ENCODE measurements around the gene MEGF9.

Gene MEGF9

GRCh38 chr9:120571443-120572257 is 142.6 kb downstream of the MEGF9 start:
- no peak overlapping the region for H3K4me3 ChIP-seq (ENCODE audit: low read length)
- TF ChIP-seq EZH2phosphoT487 (IDR thresholded peaks at IDR 0.05; ENCODE audit: borderline replicate concordance, low read length) (no peak), CTCF (IDR thresholded peaks at IDR 0.05; ENCODE audit: low read depth, low read length, poor library complexity, severe bottlenecking) (no peak)
- no peaks in the 10 kb centered on the region for H3K27me3 ChIP-seq (ENCODE audit: control insufficient read depth, low read length)
- H4K20me1 ChIP-seq (ENCODE audit: control insufficient read depth, insufficient read depth, low read depth, low read length): peaks cover 3% of the 10 kb centered on the region; the same call in 1 of the 2 replicates
- H3K79me2 ChIP-seq (ENCODE audit: control insufficient read depth, low read length): peaks cover 47% of the 10 kb centered on the region
- H3K9me2 ChIP-seq (replicated peaks; ENCODE audit: control insufficient read depth, low read length): no peaks in the 10 kb centered on the region
- H3K4me1 ChIP-seq (ENCODE audit: control insufficient read depth, low read length): no peaks in the 10 kb centered on the region
- no peaks in the 10 kb centered on the region for H3F3A ChIP-seq (ENCODE audit: control insufficient read depth, insufficient read depth)
- no peaks in the 10 kb centered on the region for H3K9me3 ChIP-seq (ENCODE audit: control insufficient read depth, insufficient read depth, low read length)
- H3K4me2 ChIP-seq (ENCODE audit: low read length): no peak overlapping the region
- H3K27ac ChIP-seq (ENCODE audit: low read depth, low read length): no peak overlapping the region
- H3K36me3 ChIP-seq (ENCODE audit: control insufficient read depth, low read length): peaks cover 60% of the 10 kb centered on the region

- no peaks in the 10 kb centered on the region for H3K9me2 ChIP-seq (replicated peaks; ENCODE audit: control insufficient read depth, low read length)
- no peak overlapping the region for H3K4me3 ChIP-seq (ENCODE audit: low read length)
- no peaks in the 10 kb centered on the region for H3F3A ChIP-seq (ENCODE audit: control insufficient read depth, insufficient read depth)
- no peak for TF ChIP-seq CTCF (IDR thresholded peaks at IDR 0.05; ENCODE audit: low read depth, low read length, poor library complexity, severe bottlenecking)
- no peak for TF ChIP-seq EZH2phosphoT487 (IDR thresholded peaks at IDR 0.05; ENCODE audit: borderline replicate concordance, low read length)
- no peak overlapping the region for H3K27ac ChIP-seq (ENCODE audit: low read depth, low read length)
- peaks cover 69% of the 10 kb centered on the region for H3K36me3 ChIP-seq (ENCODE audit: control insufficient read depth, low read length)
- H3K27me3 ChIP-seq (ENCODE audit: control insufficient read depth, low read length): no peaks in the 10 kb centered on the region
- H3K4me1 ChIP-seq (ENCODE audit: control insufficient read depth, low read length): no peaks in the 10 kb centered on the region
- H3K4me2 ChIP-seq (ENCODE audit: low read length): no peak overlapping the region
- peaks cover 3% of the 10 kb centered on the region; the same call in 1 of the 2 replicates for H4K20me1 ChIP-seq (ENCODE audit: control insufficient read depth, insufficient read depth, low read depth, low read length)
- H3K79me2 ChIP-seq (ENCODE audit: control insufficient read depth, low read length): peaks cover 40% of the 10 kb centered on the region
- H3K9me3 ChIP-seq (ENCODE audit: control insufficient read depth, insufficient read depth, low read length): no peaks in the 10 kb centered on the region
Observed at GRCh38 chr9:120570296-120570695, 144.0 kb downstream of the MEGF9 start.

- Histone ChIP-seq H4K20me1 (ENCODE audit: control insufficient read depth, insufficient read depth, low read depth, low read length) (0 out of 2 replicates have a peak, but pooled peaks cover 3% of the 10 kb centered on the region), H3K27ac (ENCODE audit: low read depth, low read length) (no peak overlapping the region), H3K9me3 (ENCODE audit: control insufficient read depth, insufficient read depth, low read length) (no peaks in the 10 kb centered on the region), H3K27me3 (ENCODE audit: control insufficient read depth, low read length) (no peaks in the 10 kb centered on the region), H3K9me2 (replicated peaks; ENCODE audit: control insufficient read depth, low read length) (no peaks in the 10 kb centered on the region), H3K79me2 (ENCODE audit: control insufficient read depth, low read length) (peaks cover 40% of the 10 kb centered on the region), H3K4me1 (ENCODE audit: control insufficient read depth, low read length) (no peaks in the 10 kb centered on the region), H3K4me3 (ENCODE audit: low read length) (no peak overlapping the region), H3K4me2 (ENCODE audit: low read length) (no peak overlapping the region), H3K36me3 (ENCODE audit: control insufficient read depth, low read length) (peaks cover 76% of the 10 kb centered on the region), H3F3A (ENCODE audit: control insufficient read depth, insufficient read depth) (no peaks in the 10 kb centered on the region)
- TF ChIP-seq EZH2phosphoT487 (IDR thresholded peaks at IDR 0.05; ENCODE audit: borderline replicate concordance, low read length): no peak
- no peak for TF ChIP-seq CTCF (IDR thresholded peaks at IDR 0.05; ENCODE audit: low read depth, low read length, poor library complexity, severe bottlenecking)
Observed at GRCh38 chr9:120569556-120569955, 144.7 kb downstream of the MEGF9 start.

Data from DOHH2 (cell line).